GM03348 (cell line): ENCODE results near the gene TNF.

ENCODE experiments used
- DNase-seq: peaks from one replicate; pipeline ENCODE4 v3.0.0; 2012; ENCODE audit warnings: low spot score

Gene TNF

GRCh38 chr6:31573239-31574105 is 1.9 kb upstream of the TNF start:
- DNase-seq: no peak

GRCh38 chr6:31574106-31575061 is 981 bp upstream of the TNF start:
- no peak for DNase-seq

- DNase-seq: no peak
Measured at GRCh38 chr6:31575952-31576685, 754 bp downstream of the TNF start.

- no peak for DNase-seq
Measured at GRCh38 chr6:31576897-31577578, 1.7 kb downstream of the TNF start.

- DNase-seq: no peak
Measured at GRCh38 chr6:31577579-31577966, 2.2 kb downstream of the TNF start.

- no peak for DNase-seq
Measured at GRCh38 chr6:31578184-31579118, 3.1 kb downstream of the TNF start.

- no peak for DNase-seq
Measured at GRCh38 chr6:31579119-31579505, 3.7 kb downstream of the TNF start.

- DNase-seq: no peak
Measured at GRCh38 chr6:31579546-31580437, 4.4 kb downstream of the TNF start.

- DNase-seq: no peak
Measured at GRCh38 chr6:31580438-31580740, 5.0 kb downstream of the TNF start.

- peak; percentile 98 for DNase-seq
Measured at GRCh38 chr6:31580807-31581433, 5.6 kb downstream of the TNF start.

GRCh38 chr6:31581434-31582229 is 6.3 kb downstream of the TNF start:
- peak; percentile 51 for DNase-seq

GRCh38 chr6:31582230-31582643 is 6.9 kb downstream of the TNF start, which contains the start of gene LTB:
Gene LTB, minus strand, starts transcription at chr6:31582424. Its CDS starts 7 bp downstream, at chr6:31582417.
- no peak for DNase-seq

GRCh38 chr6:31585491-31585890 is 10.1 kb downstream of the TNF start:
- no peak for DNase-seq

- DNase-seq: no peak
Measured at GRCh38 chr6:31586008-31586407, 10.6 kb downstream of the TNF start, which contains the start of gene LST1. Gene LST1, plus strand, starts transcription at chr6:31586277. Its CDS starts 1,023 bp downstream, at chr6:31587300.

GRCh38 chr6:31586599-31587281 is 11.4 kb downstream of the TNF start:
- no peak for DNase-seq

GRCh38 chr6:31587791-31588777 is 12.7 kb downstream of the TNF start:
- DNase-seq: no peak
